Duodenal mucosa (tissue), 2 donors: ENCODE results near the gene HIKESHI.

Experiments
- H3K27ac ChIP-seq: one replicate; pipeline ENCODE4 v1.7.0; 2013; ENCODE audit warnings: low read depth, low read length
- H3K27me3 ChIP-seq, 2 donors: one replicate each; pipeline ENCODE4 v1.7.0; 2013; ENCODE audit warnings: low read length in 2 of 2, control low read depth in 1 of 2; ENCODE audit not compliant: insufficient read depth in 2 of 2, control insufficient read depth in 1 of 2
- H3K36me3 ChIP-seq, 2 donors: one replicate each; pipeline ENCODE4 v1.7.0; 2013; ENCODE audit warnings: low read length in 2 of 2, control low read depth in 1 of 2; ENCODE audit not compliant: insufficient read depth in 2 of 2, control insufficient read depth in 1 of 2
- H3K4me1 ChIP-seq, 2 donors: one replicate each; pipeline ENCODE4 v1.7.0; 2013; ENCODE audit warnings: low read length in 2 of 2, control low read depth in 1 of 2; ENCODE audit not compliant: insufficient read depth in 2 of 2, control insufficient read depth in 1 of 2
- H3K4me3 ChIP-seq, 2 donors: one replicate each; pipeline ENCODE4 v1.7.0; 2013; ENCODE audit warnings: low read length in 2 of 2, low read depth in 1 of 2
- H3K9ac ChIP-seq, 2 donors: one replicate each; pipeline ENCODE4 v1.7.0; 2013; ENCODE audit warnings: low read length in 2 of 2, low read depth in 1 of 2
- H3K9me3 ChIP-seq, 2 donors: one replicate each; pipeline ENCODE4 v1.7.0; 2013; ENCODE audit warnings: low read length in 2 of 2, control low read depth in 1 of 2; ENCODE audit not compliant: control insufficient read depth in 1 of 2

The HIKESHI gene

GRCh38 chr11:86388198-86388597 lies 86.2 kb downstream of the HIKESHI start:
- Histone ChIP-seq H3K36me3 (no peaks in the 10 kb centered on the region), H3K4me1 (peaks cover 0 to 3% of the 10 kb centered on the region in 2 donors), H3K9ac (no peak overlapping the region), H3K27me3 (no peaks in the 10 kb centered on the region), H3K27ac (no peak overlapping the region), H3K4me3 (no peak overlapping the region), H3K9me3 (no peaks in the 10 kb centered on the region)

- Histone ChIP-seq H3K27me3 (no peaks in the 10 kb centered on the region), H3K9me3 (no peaks in the 10 kb centered on the region), H3K4me1 (peaks cover 0 to 3% of the 10 kb centered on the region in 2 donors), H3K9ac (no peak overlapping the region), H3K4me3 (no peak overlapping the region), H3K27ac (no peak overlapping the region), H3K36me3 (no peaks in the 10 kb centered on the region)
These were observed 88.4 kb downstream of the HIKESHI start for GRCh38 chr11:86390487-86390886.

GRCh38 chr11:86395061-86395551 lies 93.1 kb downstream of the HIKESHI start:
- Histone ChIP-seq H3K4me1 (no peaks in the 10 kb centered on the region), H3K27me3 (no peaks in the 10 kb centered on the region), H3K9me3 (no peaks in the 10 kb centered on the region), H3K4me3 (no peak overlapping the region), H3K36me3 (no peaks in the 10 kb centered on the region), H3K9ac (no peak overlapping the region), H3K27ac (no peak overlapping the region)
